Activated CD4-positive, alpha-beta T cell treated with anti-CD3 and anti-CD28 coated beads, Interleukin-2, Interleukin-4, amounts not matched to agents 100 ng/mL and 50 ng/mL, durations not matched to agents 16 hours and 8 hours (primary cell): ENCODE measurements around the gene ADAMTS17.
A peak's percentile ranks its signal among the peaks of the same experiment; 100 is the strongest.

Experiments
- DNase-seq: peaks from one replicate; pipeline ENCODE4 v3.0.0-alpha.2; 2020; ENCODE audit warnings: low spot score

Gene ADAMTS17, protein sequence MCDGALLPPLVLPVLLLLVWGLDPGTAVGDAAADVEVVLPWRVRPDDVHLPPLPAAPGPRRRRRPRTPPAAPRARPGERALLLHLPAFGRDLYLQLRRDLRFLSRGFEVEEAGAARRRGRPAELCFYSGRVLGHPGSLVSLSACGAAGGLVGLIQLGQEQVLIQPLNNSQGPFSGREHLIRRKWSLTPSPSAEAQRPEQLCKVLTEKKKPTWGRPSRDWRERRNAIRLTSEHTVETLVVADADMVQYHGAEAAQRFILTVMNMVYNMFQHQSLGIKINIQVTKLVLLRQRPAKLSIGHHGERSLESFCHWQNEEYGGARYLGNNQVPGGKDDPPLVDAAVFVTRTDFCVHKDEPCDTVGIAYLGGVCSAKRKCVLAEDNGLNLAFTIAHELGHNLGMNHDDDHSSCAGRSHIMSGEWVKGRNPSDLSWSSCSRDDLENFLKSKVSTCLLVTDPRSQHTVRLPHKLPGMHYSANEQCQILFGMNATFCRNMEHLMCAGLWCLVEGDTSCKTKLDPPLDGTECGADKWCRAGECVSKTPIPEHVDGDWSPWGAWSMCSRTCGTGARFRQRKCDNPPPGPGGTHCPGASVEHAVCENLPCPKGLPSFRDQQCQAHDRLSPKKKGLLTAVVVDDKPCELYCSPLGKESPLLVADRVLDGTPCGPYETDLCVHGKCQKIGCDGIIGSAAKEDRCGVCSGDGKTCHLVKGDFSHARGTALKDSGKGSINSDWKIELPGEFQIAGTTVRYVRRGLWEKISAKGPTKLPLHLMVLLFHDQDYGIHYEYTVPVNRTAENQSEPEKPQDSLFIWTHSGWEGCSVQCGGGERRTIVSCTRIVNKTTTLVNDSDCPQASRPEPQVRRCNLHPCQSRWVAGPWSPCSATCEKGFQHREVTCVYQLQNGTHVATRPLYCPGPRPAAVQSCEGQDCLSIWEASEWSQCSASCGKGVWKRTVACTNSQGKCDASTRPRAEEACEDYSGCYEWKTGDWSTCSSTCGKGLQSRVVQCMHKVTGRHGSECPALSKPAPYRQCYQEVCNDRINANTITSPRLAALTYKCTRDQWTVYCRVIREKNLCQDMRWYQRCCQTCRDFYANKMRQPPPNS

DNA sequence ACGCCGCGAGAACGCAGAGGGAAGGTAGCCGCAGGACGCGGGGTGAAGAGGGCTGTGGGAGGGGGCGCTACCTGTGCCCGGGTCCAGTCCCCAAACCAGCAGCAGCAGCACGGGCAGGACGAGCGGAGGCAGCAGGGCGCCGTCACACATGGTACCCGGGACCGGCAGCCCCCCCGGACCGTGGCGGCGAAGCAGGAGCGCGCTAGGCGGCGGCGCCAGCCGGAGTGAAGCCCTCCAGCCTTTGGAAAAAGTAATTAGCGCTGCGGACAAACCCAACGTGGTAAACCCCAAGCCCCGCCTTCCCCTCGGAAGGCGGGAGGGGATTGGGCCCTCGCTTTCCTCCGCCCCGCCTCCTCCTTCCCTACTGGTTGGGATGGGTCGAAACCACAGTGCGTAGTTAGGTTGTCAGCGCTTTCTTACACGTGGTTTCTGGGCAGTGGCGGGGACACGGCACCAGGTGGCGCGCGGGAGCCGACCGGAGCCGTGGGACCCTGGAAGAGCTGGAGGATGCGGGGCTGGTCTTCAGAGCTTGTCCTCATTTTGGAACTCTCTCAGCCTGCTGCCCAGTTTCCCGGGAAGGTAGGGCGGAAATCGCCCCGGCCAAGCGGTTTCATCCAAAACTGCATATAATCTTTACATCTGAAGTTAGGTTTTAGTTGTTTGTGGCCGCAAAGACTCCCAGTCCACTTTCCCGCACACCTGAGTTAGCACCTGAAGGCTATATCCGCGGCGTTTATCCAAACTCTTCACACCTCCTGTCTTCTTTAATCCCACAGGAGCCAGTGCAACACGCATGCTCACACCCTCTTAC is at the start of gene ADAMTS17:
Gene ADAMTS17, minus strand, starts transcription at position 226 of the 811 bp plus-strand sequence. Its CDS starts 76 bp downstream, at position 150.
- peak; percentile 94 for DNase-seq

DNA sequence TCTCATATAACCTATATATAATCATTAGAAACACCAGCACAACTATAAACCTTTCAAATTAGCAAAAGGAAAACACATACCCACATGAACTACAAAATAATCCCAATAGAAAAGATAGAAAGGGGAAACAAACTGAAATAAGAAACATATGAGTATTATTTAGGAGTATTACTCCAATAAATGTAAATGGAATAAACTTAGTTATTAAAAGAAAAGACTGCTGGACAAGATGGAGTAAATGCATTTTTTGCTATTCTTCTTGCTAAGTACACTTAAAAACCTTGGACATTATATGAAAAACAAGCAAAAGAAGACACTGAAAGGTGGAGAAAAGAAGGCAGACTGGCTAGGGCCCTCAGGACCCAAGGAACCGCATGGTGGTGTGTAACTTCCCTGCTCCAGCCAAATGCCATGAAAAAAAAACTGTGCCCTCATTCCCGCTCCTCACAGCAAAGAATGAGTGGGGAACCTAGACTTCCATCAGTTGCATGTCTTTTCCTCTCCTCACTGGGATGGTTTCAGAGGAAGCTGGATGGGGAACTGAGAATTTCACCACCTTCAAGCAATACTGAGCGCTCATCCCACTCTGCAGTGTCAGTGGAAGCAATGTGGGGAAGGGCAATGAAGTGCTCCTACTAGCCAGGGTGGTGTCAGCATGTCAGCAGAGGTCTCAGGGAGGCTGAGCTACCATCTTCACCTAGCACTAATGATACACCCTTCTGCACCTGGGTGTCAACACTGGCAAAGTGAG is 43.7 kb upstream of the ADAMTS17 start:
- no peak for DNase-seq

DNA sequence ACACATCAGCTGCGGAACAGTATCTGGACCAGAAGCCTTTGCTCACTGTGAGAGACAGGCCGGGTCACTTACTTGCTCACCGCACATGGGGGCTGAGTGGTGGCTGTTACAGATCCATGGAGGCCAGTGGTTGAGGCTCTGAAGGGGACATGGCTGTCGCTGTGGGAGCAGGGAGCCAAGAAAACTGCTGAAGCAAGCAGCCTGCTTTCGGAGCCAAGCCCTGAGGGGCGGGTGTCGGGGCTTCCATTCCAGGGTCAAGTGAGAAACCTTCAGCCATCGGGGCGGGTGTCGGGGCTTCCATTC is 42.3 kb upstream of the ADAMTS17 start:
- DNase-seq, result no peak

DNA sequence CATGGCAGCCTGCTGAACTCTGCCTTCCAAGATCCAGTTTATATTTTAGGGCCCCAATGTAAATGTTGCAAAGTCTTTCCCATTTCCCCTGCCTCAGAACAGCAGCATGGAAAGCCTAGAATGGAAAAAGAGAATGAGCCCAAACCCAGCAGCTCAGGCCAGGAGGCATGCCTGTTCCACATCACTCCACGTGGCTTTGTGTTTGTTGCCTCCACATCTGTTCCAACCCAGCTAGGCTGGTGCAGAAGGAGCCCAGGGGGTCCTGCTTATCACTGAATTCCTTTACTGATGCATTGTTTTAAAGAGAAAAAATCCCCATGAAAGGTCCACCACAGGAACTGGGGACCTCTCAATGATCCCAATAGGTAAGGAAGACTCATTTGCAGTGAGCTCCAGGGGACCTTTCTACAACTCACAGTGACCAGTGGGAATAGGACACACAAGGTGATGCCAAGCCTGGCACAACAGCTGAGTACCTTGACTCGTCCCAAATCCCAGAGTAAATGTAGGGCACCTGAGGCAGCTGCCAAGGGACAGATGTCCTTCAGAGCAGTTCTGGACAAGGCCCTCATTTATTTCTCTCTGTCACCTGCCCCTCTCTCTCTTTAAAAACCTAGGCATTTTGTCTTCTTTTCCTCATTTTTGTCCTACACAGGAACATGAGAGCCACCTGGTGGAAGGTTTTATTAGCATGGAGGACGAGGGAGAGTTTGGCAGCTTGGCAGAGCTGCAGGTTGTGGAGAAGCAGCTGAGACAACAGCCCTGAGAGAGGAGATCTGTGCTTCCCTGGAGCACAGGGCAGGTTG is 41.7 kb upstream of the ADAMTS17 start:
- DNase-seq, result peak; percentile 6

GRCh38 chr15:100373942-100374341 is 32.2 kb upstream of the ADAMTS17 start:
- no peak for DNase-seq

DNA sequence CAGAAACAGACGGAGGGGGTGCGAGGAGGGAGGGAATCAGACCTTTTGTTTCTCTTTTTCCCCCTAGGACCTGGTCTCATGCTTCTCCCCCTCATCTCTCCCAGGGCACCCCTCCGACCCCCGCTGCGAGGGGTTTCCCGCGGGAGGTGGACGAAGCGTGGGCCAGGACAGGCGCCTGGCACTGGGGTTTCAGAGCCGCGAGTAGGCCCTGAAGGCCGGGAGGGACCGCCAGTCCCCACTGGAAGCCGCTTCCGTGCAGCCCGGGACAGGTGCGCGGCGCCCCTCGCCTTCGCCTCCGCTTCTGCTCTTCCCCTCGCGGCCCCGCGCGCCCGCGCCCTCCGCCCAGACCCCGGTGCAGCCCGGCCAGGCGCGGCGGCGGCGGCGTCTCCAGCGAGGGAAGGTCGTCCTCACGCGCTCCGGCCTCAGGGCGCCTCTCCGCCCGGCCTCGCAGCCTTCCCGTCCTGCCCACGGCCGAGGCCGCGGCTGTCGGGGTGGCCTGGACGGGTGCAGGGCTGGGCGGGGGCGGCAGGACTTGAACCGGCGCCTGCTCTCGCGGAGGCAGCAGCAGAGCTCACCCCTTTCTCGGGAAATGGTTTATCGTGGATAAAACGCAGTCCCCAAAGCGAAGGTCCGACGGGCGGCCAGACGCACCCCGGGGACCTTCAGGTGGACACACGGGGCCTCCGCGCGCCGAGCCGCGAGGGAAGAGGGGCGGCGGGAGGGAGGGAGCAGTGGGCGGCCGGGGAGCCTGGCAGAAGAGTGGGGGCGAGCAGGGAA is 31.5 kb upstream of the ADAMTS17 start:
- no peak for DNase-seq

- DNase-seq, result no peak
Measured at GRCh38 chr15:100372739-100373119, 31.0 kb upstream of the ADAMTS17 start.

DNA sequence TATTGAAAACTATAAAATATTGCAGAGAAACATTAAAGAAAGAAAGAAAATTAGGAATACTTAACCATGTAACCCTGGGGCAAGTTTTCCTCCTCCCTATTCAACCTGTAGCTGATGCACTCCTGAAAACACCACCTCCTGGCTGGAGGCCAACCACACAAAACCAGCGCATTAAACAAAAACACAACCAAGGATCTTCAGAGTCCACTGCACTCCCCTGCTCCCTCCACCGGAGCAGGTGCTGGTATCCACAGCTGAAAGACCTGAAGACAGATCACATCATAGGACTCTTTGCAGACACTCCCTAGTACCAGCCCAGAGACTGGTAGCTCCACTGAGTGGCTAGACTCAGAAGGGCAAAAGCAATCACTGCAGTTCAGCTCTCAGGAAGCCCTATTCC is 13.6 kb upstream of the ADAMTS17 start:
- no peak for DNase-seq

GRCh38 chr15:100353449-100353848 is 11.7 kb upstream of the ADAMTS17 start:
- no peak for DNase-seq

DNA sequence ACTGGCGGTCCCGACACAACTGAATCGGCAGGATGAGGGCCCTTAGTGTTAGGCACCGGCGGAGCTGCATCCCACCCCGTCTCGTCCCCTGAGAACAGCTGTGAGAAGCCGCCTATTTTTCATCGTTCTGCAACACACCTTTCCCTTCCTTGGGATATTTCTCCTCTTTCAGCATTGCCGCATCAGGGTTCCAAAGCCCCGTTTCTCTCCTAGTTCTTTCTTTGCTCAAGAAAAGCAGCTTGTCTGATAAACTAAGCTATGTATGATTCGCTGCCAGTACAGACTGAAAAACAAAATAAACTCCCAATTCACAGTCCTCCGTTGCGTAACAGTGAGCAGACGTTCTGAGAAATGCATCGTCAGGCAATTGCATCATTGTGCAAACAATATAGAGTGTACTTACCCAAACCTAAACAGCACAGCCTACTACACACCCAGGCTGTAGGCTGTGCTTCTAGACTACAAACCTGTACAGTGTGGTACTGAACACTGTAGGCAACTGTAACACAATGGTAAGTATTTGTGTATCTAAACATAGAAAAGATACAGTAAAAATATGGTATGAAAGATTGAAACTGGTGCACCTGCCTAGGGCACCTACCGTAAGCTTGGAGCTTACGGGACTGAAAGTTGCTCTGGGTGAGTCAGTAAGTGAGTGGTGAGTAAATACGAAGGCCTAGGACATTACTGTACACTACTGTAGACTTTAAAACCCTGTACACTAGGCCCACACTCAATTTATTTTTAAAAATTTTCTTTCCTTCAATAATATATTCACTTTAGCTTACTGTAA is 8.9 kb upstream of the ADAMTS17 start:
- DNase-seq, result no peak

DNA sequence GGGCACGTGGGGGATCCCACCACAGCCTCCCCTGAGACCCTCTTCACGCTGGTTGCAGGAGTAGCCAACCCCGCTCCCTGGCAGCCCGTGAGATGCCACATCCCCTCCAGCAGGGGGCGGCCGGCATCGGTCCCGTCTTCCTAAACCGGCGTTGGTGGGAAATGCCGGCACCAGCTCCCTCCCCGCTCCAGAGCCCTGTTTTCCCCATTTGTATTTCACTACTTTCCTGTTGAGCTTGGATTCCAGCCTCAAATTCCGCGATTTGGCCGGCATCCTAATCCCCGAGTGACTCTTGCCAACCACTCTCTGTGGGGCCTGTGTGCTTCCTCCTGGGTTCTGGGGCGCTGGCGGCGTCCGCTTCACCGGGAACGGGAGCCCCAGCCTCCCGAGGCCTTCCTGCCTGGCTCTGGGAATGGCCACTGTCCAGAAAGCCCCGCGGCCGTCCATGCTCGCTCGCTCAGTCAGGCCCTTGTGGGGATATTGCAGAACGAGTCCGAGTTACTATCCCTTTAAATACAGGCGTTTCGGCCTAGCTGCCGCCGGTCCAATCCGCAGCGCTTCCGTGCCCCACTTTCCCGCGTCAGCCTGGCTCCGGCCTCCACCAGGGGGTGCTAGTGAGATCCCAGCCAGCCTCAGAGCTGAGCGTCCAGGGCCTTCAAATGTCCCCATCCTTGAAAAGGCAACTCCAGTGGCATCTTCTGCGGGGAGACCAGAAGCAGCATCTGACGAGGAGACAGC is 8.1 kb upstream of the ADAMTS17 start:
- peak; percentile 89 for DNase-seq

DNA sequence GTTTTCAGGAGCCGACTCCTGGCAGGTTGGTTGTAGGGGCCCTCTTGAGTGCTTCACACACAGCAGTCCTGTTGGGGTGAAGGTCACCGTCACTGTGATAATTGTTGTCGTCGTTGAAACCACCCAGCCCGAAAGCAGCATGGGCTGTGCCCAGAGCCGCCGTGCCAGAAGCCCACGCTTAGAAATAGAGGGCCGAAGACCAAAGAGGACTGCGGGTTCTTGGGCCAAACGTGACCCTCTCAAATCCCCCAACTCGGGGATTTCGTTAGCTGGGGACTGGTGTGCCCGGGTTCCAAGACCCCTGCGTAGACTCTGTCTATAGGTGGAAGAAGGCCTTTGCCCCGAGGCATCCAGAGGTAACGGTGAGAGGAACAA is 7.5 kb upstream of the ADAMTS17 start:
- DNase-seq, result no peak

DNA sequence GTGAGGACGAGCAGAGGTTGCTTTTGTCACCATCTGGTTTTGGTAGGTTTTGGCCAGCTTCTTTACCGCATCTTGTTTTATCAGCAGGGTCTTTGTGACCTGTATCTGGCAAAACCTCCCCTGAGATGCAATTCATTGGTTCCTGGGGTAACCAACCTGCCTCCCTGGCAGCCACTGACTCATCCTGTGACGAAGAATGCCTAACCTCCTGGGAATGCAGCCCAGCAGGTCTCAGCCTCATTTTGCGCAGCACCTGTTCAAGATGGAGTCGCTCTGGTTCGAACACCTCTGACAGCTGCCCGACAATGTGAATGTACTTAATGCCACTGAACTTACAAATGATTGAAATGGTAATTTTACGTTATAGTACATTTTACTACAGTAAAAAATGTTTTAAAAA is 6.8 kb upstream of the ADAMTS17 start:
- DNase-seq, result no peak

DNA sequence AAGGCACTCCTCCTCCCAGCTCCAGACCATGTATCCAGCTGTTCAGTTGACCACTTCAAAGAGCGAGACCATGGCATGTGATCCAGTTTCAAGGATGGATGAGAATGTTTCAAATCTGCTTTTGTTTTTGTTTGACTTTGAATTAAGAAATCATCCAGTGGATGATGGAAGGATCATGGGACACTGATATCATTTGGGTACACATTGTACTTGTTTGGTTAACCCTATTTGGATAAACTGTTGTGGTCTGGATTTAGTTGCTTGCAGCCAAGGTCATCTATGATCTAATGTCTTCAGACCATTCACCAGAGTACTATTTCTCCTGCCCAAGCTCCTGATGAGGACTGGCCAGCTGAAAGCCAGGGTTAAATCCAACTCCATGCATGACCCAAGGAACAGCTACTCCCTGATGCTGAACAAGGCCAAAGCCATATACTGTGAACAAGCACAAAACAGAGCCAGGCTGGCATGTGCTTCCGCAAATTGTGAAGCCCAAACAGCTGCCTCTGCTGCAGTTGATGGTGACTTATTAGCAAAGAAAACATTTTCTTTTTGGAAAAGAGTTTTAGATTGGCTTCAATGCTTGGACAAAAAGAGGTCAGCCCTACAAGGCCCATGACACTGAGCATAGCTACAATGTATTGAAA is 5.2 kb upstream of the ADAMTS17 start:
- DNase-seq, result no peak

DNA sequence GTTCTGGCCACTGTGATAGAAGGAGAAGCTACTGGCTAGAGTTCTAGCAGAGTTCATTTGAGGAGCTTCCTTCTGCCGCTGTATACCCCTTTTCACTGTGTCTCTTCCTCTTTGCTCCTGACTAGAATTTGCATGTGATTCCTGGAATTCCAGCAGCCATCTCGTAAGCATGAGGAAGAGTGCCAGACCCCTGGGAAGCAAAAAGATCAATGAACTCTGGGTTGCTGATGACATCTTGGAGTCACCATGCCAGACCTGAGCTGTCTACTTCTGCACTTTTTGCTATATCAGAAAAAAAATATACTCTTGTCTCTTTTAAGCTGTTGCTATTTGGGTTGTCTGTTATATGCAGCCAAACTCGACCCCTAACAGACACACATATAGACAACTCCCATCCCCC is 3.7 kb upstream of the ADAMTS17 start:
- DNase-seq, result no peak

DNA sequence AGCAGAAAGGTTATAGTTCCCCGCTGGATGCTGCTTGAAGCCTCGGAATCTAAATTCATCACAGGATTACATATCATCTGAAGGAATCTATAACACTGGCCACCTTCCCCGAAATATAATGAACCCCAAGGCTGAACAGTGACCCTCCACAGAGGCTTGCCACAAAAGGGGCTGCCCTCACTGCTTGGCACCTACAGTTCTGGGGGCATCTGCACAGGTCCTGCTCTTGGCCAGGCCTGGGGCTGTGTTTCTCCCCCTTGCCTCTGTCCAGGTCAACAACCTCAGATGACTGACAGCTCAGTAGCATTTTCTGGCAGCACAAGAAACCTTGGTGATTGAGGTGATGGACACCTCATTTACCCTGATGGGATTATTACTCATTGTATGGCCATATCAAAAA is 1.5 kb upstream of the ADAMTS17 start:
- no peak for DNase-seq

DNA sequence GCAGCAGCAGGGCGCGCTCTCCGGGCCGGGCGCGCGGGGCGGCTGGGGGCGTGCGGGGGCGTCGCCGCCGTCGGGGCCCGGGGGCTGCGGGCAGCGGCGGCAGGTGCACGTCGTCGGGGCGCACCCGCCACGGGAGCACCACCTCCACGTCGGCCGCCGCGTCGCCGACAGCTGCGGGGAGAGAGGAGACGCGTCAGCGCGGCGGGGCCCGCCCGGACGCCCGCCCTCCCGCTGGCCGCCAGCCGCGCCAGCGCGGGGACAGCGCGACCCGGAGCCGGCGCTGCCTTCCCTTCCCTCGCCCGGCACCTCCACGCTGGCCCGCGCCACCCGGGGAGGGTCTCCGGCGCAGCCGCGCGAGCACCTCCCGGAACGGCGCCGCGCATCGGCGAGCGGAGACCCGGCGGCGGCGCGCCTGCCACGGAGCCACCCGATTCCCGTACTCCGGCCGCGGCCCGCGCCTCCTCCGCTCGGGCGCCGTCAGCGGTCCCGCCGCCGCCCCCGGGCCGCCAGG is 481 bp downstream of the ADAMTS17 start:
- DNase-seq, result no peak
